ENCODE data around the gene TATDN2. TPM values are rescaled to one million over a fixed set of nuclear protein-coding genes. Genes with fewer than 3 reads are reported as not detected.

Gene TATDN2
- total RNA-seq, 1 experiment from 2014 or later, result 14.1 TPM

DNA sequence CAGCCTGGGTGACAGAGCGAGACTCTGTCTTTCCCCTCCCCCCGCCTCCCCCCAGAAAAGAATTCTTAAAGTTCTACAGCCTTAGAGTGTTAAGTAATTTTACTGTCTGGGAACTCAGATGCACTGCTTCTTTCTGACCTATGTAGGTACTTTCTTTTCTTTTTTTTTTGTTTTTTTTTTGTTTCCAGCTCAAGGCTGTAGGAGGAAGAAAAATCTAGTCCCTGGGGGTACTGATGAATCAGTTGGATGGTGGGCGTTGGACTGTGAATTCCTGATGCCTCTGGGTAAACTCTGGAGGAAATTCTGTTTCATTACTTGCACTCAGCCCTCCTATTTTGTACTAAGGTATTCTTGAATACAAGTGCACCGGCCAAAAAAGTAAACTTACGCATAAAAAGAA is 33.7 kb downstream of the TATDN2 start:
- intact Hi-C loops (cut with micrococcal nuclease), result loop anchor here (10.0 kb wide), 1 partner anchor 437 kb away; the partner anchor contains the start of gene RPUSD3
- H2AFZ ChIP-seq (ENCODE audit: low read length), result no peak overlapping the region
- H3F3A ChIP-seq (ENCODE audit: low read length, unreplicated experiment), result no peaks in the 10 kb centered on the region
- H3K9me3 ChIP-seq (ENCODE audit: low read length), result no peaks in the 10 kb centered on the region
- H3K4me3 ChIP-seq (ENCODE audit: low read length), result no peak overlapping the region
- no peak for TF ChIP-seq EZH2 (IDR thresholded peaks at IDR 0.05; ENCODE audit: low read length, unreplicated experiment)
- no peak for TF ChIP-seq EZH2phosphoT487 (IDR thresholded peaks at IDR 0.05; ENCODE audit: borderline replicate concordance, low read length)
- TF ChIP-seq, protein P1, sequence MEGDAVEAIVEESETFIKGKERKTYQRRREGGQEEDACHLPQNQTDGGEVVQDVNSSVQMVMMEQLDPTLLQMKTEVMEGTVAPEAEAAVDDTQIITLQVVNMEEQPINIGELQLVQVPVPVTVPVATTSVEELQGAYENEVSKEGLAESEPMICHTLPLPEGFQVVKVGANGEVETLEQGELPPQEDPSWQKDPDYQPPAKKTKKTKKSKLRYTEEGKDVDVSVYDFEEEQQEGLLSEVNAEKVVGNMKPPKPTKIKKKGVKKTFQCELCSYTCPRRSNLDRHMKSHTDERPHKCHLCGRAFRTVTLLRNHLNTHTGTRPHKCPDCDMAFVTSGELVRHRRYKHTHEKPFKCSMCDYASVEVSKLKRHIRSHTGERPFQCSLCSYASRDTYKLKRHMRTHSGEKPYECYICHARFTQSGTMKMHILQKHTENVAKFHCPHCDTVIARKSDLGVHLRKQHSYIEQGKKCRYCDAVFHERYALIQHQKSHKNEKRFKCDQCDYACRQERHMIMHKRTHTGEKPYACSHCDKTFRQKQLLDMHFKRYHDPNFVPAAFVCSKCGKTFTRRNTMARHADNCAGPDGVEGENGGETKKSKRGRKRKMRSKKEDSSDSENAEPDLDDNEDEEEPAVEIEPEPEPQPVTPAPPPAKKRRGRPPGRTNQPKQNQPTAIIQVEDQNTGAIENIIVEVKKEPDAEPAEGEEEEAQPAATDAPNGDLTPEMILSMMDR (conservative IDR thresholded peaks at IDR 0.05; ENCODE audit: low read depth, low read length), result no peak
- H3K27me3 ChIP-seq (ENCODE audit: low read length), result no peaks in the 10 kb centered on the region
- peaks cover 12% of the 10 kb centered on the region for H3K4me1 ChIP-seq (ENCODE audit: insufficient read depth, low read length)
- no peak overlapping the region for H3K9ac ChIP-seq (ENCODE audit: low read length)
- no peaks in the 10 kb centered on the region for H4K20me1 ChIP-seq (ENCODE audit: low read length)
- ATAC-seq (no peak), DNase-seq (no peak)
- H3K36me3 ChIP-seq (ENCODE audit: low read depth, low read length), result peaks cover 23% of the 10 kb centered on the region
- BruUV-seq (replicated peaks), result no TSS peak
- ChIA-PET POLR2A (ENCODE audit: unreplicated experiment) (no interaction called here), CTCF (no interaction called here)
- H3K27ac ChIP-seq (ENCODE audit: low read length), result no peak overlapping the region
- no peak overlapping the region for H3K4me2 ChIP-seq (ENCODE audit: low read length)
- no peaks in the 10 kb centered on the region for H3K9me2 ChIP-seq (replicated peaks; ENCODE audit: low read length)
- no peaks in the 10 kb centered on the region for H3K79me2 ChIP-seq (ENCODE audit: low read length)

DNA sequence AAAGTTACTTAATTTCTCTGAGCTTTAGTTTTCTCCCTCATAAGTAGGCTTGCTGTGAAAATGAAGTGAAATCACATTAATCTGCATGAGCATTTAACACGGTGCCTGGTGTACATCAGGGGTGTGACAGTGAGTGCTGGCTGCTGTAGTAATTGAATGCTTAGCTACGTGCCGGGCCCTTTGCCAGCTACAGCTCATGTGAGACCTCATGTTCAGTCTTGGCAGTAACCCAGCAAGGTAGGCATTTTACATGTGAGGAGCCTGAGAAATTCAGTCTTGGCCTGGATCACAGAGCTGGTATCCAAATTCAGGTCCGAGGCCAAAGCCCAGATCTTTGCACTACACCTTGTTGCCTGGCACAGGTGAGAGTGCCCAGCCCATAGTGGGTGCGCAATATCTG is 35.4 kb downstream of the TATDN2 start:
- H4K20me1 ChIP-seq (ENCODE audit: low read length), result no peaks in the 10 kb centered on the region
- no peaks in the 10 kb centered on the region for H3K79me2 ChIP-seq (ENCODE audit: low read length)
- CTCF ChIA-PET, result no interaction called here
- intact Hi-C loops (cut with micrococcal nuclease), result loop anchor here (10.0 kb wide), 1 partner anchor 439 kb away; the partner anchor contains the start of gene RPUSD3
- H3K4me1 ChIP-seq (ENCODE audit: insufficient read depth, low read length), result peaks cover 12% of the 10 kb centered on the region
- no peak overlapping the region for H3K27ac ChIP-seq (ENCODE audit: low read length)
- no peaks in the 10 kb centered on the region for H3K9me2 ChIP-seq (replicated peaks; ENCODE audit: low read length)
- POLR2A ChIA-PET (ENCODE audit: unreplicated experiment), result no interaction called here
- no peak overlapping the region for H3K4me3 ChIP-seq (ENCODE audit: low read length)
- H3K27me3 ChIP-seq (ENCODE audit: low read length), result no peaks in the 10 kb centered on the region
- H3K9ac ChIP-seq (ENCODE audit: low read length), result no peak overlapping the region
- DNase-seq (no peak), ATAC-seq (no peak)
- BruUV-seq (replicated peaks), result no TSS peak
- no peaks in the 10 kb centered on the region for H3K9me3 ChIP-seq (ENCODE audit: low read length)
- H3F3A ChIP-seq (ENCODE audit: low read length, unreplicated experiment), result no peaks in the 10 kb centered on the region
- H2AFZ ChIP-seq (ENCODE audit: low read length), result no peak overlapping the region
- H3K4me2 ChIP-seq (ENCODE audit: low read length), result no peak overlapping the region
- TF ChIP-seq EZH2phosphoT487 (IDR thresholded peaks at IDR 0.05; ENCODE audit: borderline replicate concordance, low read length) (no peak), EZH2 (IDR thresholded peaks at IDR 0.05; ENCODE audit: low read length, unreplicated experiment) (no peak)
- TF ChIP-seq, protein P1 (conservative IDR thresholded peaks at IDR 0.05; ENCODE audit: low read depth, low read length), result no peak
- H3K36me3 ChIP-seq (ENCODE audit: low read depth, low read length), result peaks cover 30% of the 10 kb centered on the region

DNA sequence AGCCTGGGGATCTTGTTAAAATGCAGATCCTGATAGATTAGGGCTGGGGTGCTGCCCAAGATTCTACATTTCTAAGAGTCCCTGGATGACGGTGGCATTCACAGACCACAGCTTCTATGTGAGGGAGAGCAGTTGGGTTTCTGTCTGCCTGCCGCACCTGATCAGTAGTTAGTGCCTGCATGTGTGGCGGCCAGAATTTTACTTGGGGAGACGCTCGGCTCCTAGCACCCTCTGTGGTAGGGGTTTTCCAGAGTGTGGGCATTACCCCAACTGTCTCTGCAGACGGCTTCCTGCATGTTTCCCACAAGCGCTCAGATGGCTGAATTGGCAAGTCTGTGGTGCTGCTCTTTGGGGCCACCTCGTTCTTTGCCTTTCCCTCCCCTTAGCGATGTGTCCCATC is 36.2 kb downstream of the TATDN2 start:
- intact Hi-C loops (cut with micrococcal nuclease), result loop anchor here (10.0 kb wide), 1 partner anchor 440 kb away; the partner anchor contains the start of gene RPUSD3
- H2AFZ ChIP-seq (ENCODE audit: low read length), result no peak overlapping the region
- peaks cover 30% of the 10 kb centered on the region for H3K36me3 ChIP-seq (ENCODE audit: low read depth, low read length)
- H3K4me3 ChIP-seq (ENCODE audit: low read length), result no peak overlapping the region
- no peaks in the 10 kb centered on the region for H3K9me2 ChIP-seq (replicated peaks; ENCODE audit: low read length)
- ATAC-seq, result no peak
- no peaks in the 10 kb centered on the region for H3K79me2 ChIP-seq (ENCODE audit: low read length)
- H3K4me1 ChIP-seq (ENCODE audit: insufficient read depth, low read length), result peaks cover 12% of the 10 kb centered on the region
- H3K9me3 ChIP-seq (ENCODE audit: low read length), result no peaks in the 10 kb centered on the region
- no peaks in the 10 kb centered on the region for H3K27me3 ChIP-seq (ENCODE audit: low read length)
- CTCF ChIA-PET, result no interaction called here
- H3K27ac ChIP-seq (ENCODE audit: low read length), result no peak overlapping the region
- TF ChIP-seq EZH2phosphoT487 (IDR thresholded peaks at IDR 0.05; ENCODE audit: borderline replicate concordance, low read length) (no peak), EZH2 (IDR thresholded peaks at IDR 0.05; ENCODE audit: low read length, unreplicated experiment) (no peak)
- TF ChIP-seq, protein P1 (conservative IDR thresholded peaks at IDR 0.05; ENCODE audit: low read depth, low read length), result no peak
- BruUV-seq (replicated peaks), result no TSS peak
- H3K4me2 ChIP-seq (ENCODE audit: low read length), result no peak overlapping the region
- DNase-seq, result no peak
- POLR2A ChIA-PET (ENCODE audit: unreplicated experiment), result interaction anchor here (0.5 kb wide), 1 partner anchor 125 kb away, joined by 3 read pairs; no protein-coding TSS in a partner anchor
- no peaks in the 10 kb centered on the region for H4K20me1 ChIP-seq (ENCODE audit: low read length)
- no peaks in the 10 kb centered on the region for H3F3A ChIP-seq (ENCODE audit: low read length, unreplicated experiment)
- no peak overlapping the region for H3K9ac ChIP-seq (ENCODE audit: low read length)

Measured in PC-3 (cell line).